ENCODE data around the gene GRHL1.

DNA sequence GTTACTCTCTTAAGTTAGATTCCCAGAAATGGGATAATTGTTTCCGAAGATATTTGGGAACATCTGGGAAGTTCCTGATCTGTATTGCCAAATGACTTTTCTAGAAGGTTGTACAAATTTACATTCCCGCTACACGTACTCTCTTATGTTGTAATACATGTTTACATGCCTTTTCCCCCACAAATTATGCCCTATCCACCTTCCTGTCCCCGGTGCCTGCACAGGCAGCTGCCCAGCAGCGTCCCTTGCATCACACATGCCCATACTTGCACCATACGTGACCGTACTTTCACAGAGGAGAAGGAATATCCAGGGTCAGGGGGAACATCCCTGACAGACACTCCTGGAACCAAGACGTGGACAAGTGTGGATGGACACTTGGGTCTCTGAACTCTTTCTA lies 67.7 kb downstream of the GRHL1 start:
- TF ChIP-seq, protein P1, sequence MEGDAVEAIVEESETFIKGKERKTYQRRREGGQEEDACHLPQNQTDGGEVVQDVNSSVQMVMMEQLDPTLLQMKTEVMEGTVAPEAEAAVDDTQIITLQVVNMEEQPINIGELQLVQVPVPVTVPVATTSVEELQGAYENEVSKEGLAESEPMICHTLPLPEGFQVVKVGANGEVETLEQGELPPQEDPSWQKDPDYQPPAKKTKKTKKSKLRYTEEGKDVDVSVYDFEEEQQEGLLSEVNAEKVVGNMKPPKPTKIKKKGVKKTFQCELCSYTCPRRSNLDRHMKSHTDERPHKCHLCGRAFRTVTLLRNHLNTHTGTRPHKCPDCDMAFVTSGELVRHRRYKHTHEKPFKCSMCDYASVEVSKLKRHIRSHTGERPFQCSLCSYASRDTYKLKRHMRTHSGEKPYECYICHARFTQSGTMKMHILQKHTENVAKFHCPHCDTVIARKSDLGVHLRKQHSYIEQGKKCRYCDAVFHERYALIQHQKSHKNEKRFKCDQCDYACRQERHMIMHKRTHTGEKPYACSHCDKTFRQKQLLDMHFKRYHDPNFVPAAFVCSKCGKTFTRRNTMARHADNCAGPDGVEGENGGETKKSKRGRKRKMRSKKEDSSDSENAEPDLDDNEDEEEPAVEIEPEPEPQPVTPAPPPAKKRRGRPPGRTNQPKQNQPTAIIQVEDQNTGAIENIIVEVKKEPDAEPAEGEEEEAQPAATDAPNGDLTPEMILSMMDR (IDR thresholded peaks at IDR 0.05; ENCODE audit: insufficient read depth, low read length, poor library complexity, severe bottlenecking) = no peak
- no peak for TF ChIP-seq EZH2phosphoT487 (conservative IDR thresholded peaks at IDR 0.05; ENCODE audit: low read length)

Measured in SU-DHL-6 (cell line).